GM12892 (cell line): ENCODE results near the gene FSCN2.

Source experiments
- DNase-seq: peaks from one replicate; pipeline ENCODE4 v3.0.0; 2011; ENCODE audit not compliant: insufficient read length
- FAIRE-seq: peaks from 2 replicates; lab custom pipeline; 2011; peaks lifted over from hg19 to GRCh38; lab: Jason Lieb, UNC
- POLR2A ChIP-seq: IDR thresholded peaks from 2 replicates; pipeline ENCODE4 v1.6.1; 2011; ENCODE audit warnings: low read depth, low read length, control low read depth
- POLR2AphosphoS5 ChIP-seq: IDR thresholded peaks from 2 replicates; pipeline ENCODE4 v1.6.1; 2011; ENCODE audit warnings: low read depth, low read length, control low read depth
- TAF1 ChIP-seq: IDR thresholded peaks from 2 replicates; pipeline ENCODE4 v1.6.1; 2011; ENCODE audit warnings: low read depth, mild to moderate bottlenecking, control low read depth, low read length, borderline replicate concordance

Gene FSCN2

GRCh38 chr17:81484195-81484979 is 43.8 kb upstream of the FSCN2 start:
- TF ChIP-seq TAF1 (no peak), POLR2A (no peak), POLR2AphosphoS5 (no peak)
- FAIRE-seq, result peak; percentile 87
- peak; percentile 93 for DNase-seq

GRCh38 chr17:81486199-81486810 is 41.9 kb upstream of the FSCN2 start:
- FAIRE-seq (no peak), DNase-seq (no peak)
- TF ChIP-seq TAF1 (no peak), POLR2AphosphoS5 (no peak), POLR2A (no peak)

- DNase-seq, result no peak
- FAIRE-seq, result no peak
- TF ChIP-seq POLR2AphosphoS5 (no peak), POLR2A (no peak), TAF1 (no peak)
Observed at GRCh38 chr17:81487089-81487486, 41.1 kb upstream of the FSCN2 start.

- no peak for FAIRE-seq
- TF ChIP-seq POLR2A (no peak), TAF1 (no peak), POLR2AphosphoS5 (no peak)
- peak; percentile 76 for DNase-seq
Observed at GRCh38 chr17:81487487-81488275, 40.5 kb upstream of the FSCN2 start.

GRCh38 chr17:81488276-81488860 is 39.8 kb upstream of the FSCN2 start:
- TF ChIP-seq POLR2AphosphoS5, result no peak
- TF ChIP-seq POLR2A, result no peak
- TF ChIP-seq TAF1, result no peak
- FAIRE-seq (no peak), DNase-seq (no peak)

GRCh38 chr17:81489012-81489997 is 38.9 kb upstream of the FSCN2 start:
- no peak for DNase-seq
- FAIRE-seq, result no peak
- TF ChIP-seq TAF1, result no peak
- no peak for TF ChIP-seq POLR2AphosphoS5
- TF ChIP-seq POLR2A, result no peak

- DNase-seq (no peak), FAIRE-seq (no peak)
- TF ChIP-seq TAF1, result no peak
- no peak for TF ChIP-seq POLR2A
- no peak for TF ChIP-seq POLR2AphosphoS5
Observed at GRCh38 chr17:81489998-81490992, 37.9 kb upstream of the FSCN2 start.

GRCh38 chr17:81491181-81491581 is 37.0 kb upstream of the FSCN2 start:
- FAIRE-seq, result no peak
- no peak for DNase-seq
- TF ChIP-seq POLR2AphosphoS5 (no peak), TAF1 (no peak), POLR2A (no peak)

- FAIRE-seq, result no peak
- no peak for DNase-seq
- TF ChIP-seq POLR2AphosphoS5, result no peak
- TF ChIP-seq POLR2A, result no peak
- TF ChIP-seq TAF1, result no peak
Observed at GRCh38 chr17:81491761-81492160, 36.4 kb upstream of the FSCN2 start.

- no peak for FAIRE-seq
- TF ChIP-seq TAF1 (no peak), POLR2AphosphoS5 (no peak), POLR2A (no peak)
- no peak for DNase-seq
Observed at GRCh38 chr17:81492202-81492601, 36.0 kb upstream of the FSCN2 start.

GRCh38 chr17:81492706-81493105 is 35.5 kb upstream of the FSCN2 start:
- DNase-seq, result no peak
- FAIRE-seq, result no peak
- TF ChIP-seq POLR2A (no peak), POLR2AphosphoS5 (no peak), TAF1 (no peak)
